AG09309 (cell line): ENCODE results near the gene URB2.

ENCODE experiments used
- DNase-seq: peaks from one replicate; pipeline ENCODE4 v3.0.0-alpha.2; 2010; ENCODE audit warnings: low read depth
- H3K4me3 ChIP-seq: 2 replicates; pipeline ENCODE4 v1.5.1; 2011; ENCODE audit warnings: mild to moderate bottlenecking, low read depth, low read length, moderate library complexity; ENCODE audit not compliant: control insufficient read depth
- CTCF ChIP-seq: IDR thresholded peaks from 2 replicates; pipeline ENCODE4 v1.5.1; 2011; ENCODE audit warnings: mild to moderate bottlenecking, low read depth, low read length, inconsistent platforms; ENCODE audit not compliant: insufficient read depth, control insufficient read depth; ENCODE audit errors: missing control alignments

Gene URB2

GRCh38 chr1:229642376-229642775, 16.3 kb downstream of the URB2 start:
- DNase-seq: no peak
- no peak overlapping the region for H3K4me3 ChIP-seq
- TF ChIP-seq CTCF: no peak

- no peak for DNase-seq
- no peak overlapping the region for H3K4me3 ChIP-seq
- TF ChIP-seq CTCF: no peak
Measured at GRCh38 chr1:229642970-229643369, 16.9 kb downstream of the URB2 start.

GRCh38 chr1:229643996-229644745, 18.1 kb downstream of the URB2 start:
- DNase-seq: no peak
- no peak overlapping the region for H3K4me3 ChIP-seq
- TF ChIP-seq CTCF: no peak

- H3K4me3 ChIP-seq: no peak overlapping the region
- TF ChIP-seq CTCF: no peak
- no peak for DNase-seq
Measured at GRCh38 chr1:229645324-229645993, 19.4 kb downstream of the URB2 start.

GRCh38 chr1:229648406-229648805, 22.4 kb downstream of the URB2 start:
- TF ChIP-seq CTCF: no peak
- no peak for DNase-seq
- H3K4me3 ChIP-seq: no peak overlapping the region

GRCh38 chr1:229650045-229650444, 24.0 kb downstream of the URB2 start:
- no peak for DNase-seq

More at GRCh38 chr1:229650045-229650444, 24.0 kb downstream of the URB2 start:
- no peak for TF ChIP-seq CTCF
- H3K4me3 ChIP-seq: no peak overlapping the region
